Right lobe of liver (tissue), 4 donors: Measurements from ENCODE around the gene SLC26A11.

ENCODE experiments used
- POLR2A ChIP-seq: fragments of 450-650 bp; IDR thresholded peaks from one replicate; pipeline ENCODE4 v1.6.1; 2017; ENCODE audit warnings: antibody characterized with exemption, mild to moderate bottlenecking
- TF ChIP-seq, protein P1 (sequence below), 4 donors: fragments of 200-600 bp in 3 of 4; fragments of 450-650 bp in 1 of 4; IDR thresholded peaks; one replicate each; pipeline versions ENCODE4 v1.5.1 to v1.8.0; 2016 to 2022; ENCODE audit warnings: antibody characterized with exemption in 4 of 4, mild to moderate bottlenecking in 2 of 4
- donor health status: DM: no; HTN: no; CAD: no.
- donor health status: DM: no; HTN: no; CAD: no.
- donor health status: DM: no; HTN: yes; CAD: no.

GRCh38 chr17:80173916-80174315 lies 46.3 kb upstream of the SLC26A11 start:
- TF ChIP-seq, protein P1, sequence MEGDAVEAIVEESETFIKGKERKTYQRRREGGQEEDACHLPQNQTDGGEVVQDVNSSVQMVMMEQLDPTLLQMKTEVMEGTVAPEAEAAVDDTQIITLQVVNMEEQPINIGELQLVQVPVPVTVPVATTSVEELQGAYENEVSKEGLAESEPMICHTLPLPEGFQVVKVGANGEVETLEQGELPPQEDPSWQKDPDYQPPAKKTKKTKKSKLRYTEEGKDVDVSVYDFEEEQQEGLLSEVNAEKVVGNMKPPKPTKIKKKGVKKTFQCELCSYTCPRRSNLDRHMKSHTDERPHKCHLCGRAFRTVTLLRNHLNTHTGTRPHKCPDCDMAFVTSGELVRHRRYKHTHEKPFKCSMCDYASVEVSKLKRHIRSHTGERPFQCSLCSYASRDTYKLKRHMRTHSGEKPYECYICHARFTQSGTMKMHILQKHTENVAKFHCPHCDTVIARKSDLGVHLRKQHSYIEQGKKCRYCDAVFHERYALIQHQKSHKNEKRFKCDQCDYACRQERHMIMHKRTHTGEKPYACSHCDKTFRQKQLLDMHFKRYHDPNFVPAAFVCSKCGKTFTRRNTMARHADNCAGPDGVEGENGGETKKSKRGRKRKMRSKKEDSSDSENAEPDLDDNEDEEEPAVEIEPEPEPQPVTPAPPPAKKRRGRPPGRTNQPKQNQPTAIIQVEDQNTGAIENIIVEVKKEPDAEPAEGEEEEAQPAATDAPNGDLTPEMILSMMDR (IDR thresholded peaks at IDR 0.05): no peak
- no peak for TF ChIP-seq POLR2A
